HG02623 (cell line): ENCODE results near the gene SH2D3C.

Experiments used
- ATAC-seq: cut with Tn5 transposase; IDR thresholded peaks from one replicate; pipeline ENCODE4 v1.9.1; 2021; ENCODE audit warnings: moderate library complexity; ENCODE audit not compliant: unreplicated experiment

The SH2D3C gene

GRCh38 chr9:127744398-127745110, 33.9 kb downstream of the SH2D3C start:
- no peak for ATAC-seq

DNA sequence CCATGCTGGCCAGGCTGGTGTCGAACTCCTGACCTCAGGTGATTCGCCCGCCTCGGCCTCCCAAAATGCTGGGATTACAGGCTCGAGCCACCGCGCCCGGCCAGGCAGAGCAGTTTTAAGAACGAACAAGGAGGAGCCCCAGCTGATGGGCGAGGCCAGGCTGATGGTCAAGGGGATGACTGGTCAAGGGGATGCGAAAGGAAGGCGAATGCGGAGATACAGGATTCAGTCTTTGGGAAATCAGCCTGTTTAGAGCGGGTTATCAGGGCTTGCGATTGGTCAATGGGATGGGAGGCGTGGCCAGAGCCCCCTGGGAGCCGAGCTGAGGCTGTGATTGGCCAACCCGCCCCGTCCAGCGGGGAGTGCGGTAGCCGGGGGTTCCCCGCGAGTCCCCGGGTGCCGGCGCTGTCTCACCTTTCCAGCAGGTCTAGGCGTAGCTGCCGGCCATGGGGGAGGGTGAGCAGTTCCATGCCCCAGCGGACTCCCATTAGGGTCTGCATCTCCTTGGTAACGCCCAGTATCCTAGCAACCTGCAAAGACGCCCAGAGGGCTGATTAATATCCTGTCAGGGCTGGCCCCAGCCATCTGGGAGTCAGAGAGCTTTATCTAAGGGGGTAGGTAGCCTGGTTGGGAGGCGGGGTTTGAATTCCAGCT, 35.9 kb downstream of the SH2D3C start:
- no peak for ATAC-seq

- ATAC-seq = no peak
Observed at GRCh38 chr9:127741831-127742434, 36.5 kb downstream of the SH2D3C start.

DNA sequence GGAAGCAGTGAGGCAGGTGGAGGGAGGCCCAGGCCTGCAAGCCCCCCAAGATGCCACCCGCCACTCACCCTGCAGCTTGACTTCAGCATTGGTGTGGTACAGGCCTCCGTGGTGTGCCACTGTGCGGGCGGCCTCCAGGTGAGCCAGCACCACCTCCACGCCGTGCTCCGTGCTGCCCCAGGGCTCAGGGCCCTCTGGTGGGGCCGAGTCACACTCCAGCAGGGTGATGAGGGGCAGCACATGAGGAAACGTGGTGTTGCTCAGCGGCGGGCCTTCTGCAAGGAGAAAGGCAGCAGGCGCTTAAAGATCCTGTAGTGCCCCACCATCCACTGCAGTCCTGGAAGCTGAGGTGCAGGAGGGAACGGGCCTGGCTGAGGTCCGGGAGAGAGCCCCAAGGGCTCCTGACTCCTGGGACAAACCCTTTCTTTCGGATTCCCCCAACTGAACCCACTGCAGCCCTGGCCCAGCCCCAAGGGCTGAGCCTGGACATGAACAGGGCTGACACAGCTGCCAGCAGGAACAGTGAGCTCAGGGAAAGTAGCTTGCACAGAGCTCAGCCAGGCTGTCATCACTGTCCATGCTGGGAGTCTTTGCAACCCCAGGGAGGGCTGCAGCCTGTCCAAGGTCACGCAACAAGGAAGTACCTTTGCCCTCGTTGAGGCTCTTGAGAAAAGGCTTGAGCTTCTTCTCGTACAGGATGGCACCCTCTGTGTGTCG, 38.7 kb downstream of the SH2D3C start:
- no peak for ATAC-seq

DNA sequence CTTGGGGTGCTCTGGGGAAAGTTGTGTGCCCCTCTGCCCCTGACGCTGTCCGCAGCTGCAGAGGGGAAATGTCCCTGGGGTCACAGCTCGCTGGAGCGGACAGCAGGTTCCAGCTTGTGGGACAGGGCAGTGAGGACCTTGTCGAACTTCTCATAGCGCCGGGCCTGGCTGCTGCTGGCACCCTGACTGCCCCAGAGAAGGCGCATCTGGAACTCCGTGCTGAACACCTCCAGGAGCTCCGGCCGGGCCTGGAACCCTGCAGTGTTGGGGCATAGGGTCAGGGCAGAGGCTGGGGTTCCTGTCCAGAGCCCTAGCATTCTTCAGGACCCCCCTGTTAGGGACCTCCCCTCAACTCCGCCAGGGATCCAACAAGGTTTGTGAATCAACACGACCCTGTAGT, 39.8 kb downstream of the SH2D3C start:
- ATAC-seq = no peak

DNA sequence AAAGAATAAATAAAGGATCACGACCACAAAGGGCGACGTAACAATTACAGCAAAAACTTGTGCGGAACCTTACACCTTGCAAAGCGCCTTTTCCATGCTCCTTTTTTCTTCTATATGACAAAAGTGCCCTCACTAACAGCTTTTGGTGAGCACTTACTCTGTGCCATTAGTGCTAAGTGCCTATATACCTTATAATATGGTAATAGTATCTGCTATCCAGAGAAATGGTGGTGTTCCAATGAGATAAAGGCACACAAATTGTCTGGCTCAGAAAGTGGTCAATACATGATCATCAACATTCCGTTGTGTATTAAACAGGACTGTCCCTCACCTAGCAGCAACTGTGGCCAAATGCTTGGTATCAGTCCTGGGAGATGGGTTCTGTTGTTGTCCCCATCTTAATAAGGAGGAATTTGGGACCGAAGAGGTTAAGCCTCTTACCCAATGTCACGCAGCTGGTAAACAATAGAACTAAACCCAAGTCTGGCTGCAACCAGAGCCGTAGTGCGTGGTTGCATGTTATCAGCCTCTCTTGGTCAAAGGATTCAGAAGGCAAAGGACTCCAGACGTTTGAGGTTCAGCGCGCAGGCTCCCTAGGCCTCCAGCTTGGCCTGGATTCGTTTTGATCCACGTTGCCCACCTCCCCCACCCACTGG, 42.8 kb downstream of the SH2D3C start:
- ATAC-seq = peak; percentile 2

- peak; percentile 81 for ATAC-seq
Observed at GRCh38 chr9:127734747-127735529, 43.5 kb downstream of the SH2D3C start, which contains the start of gene TOR2A. Gene TOR2A, minus strand, starts transcription at chr9:127735294. Its CDS starts 24 bp downstream, at chr9:127735270.

- no peak for ATAC-seq
Observed at GRCh38 chr9:127734247-127734746, 44.2 kb downstream of the SH2D3C start.

DNA sequence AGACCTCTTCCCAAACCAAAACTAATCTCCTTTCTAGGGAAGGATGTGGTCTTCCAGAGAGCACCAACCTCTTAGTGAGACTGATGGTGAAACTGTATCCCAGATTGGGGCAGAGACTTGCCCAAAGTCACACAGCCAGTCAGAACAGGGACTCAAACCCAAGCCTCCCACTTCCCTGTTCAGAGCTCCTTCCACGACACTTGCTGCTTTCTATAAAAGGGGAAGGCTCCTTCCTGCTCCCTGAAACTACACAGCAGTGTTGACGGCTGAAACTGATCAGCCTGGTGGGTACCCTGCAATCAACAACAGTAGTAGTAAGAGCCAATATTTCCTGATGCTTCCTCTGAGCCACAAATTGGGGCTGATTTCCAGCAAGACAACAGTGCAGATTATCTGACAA, 44.9 kb downstream of the SH2D3C start:
- no peak for ATAC-seq

GRCh38 chr9:127732444-127732843, 46.0 kb downstream of the SH2D3C start:
- no peak for ATAC-seq

DNA sequence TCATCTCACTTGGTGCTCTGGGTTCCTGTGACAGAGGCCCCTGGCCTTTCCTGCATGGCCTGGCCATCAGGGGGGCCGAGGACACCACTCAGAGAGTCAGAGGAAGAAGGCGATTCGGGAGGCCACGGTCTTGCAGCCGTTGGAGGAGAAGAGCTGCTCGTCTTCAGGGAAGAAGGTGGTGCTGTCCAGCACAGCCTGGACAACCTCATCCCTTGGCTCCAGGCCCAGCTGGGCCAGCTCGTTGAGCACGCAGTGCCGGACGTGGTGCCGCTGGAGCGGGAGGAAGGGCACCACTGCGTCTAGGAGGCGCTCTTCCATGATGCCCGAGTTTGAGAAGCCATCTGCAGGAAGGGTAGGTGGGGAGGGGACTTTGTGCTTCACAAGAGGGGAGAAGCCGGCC, 46.5 kb downstream of the SH2D3C start:
- no peak for ATAC-seq

GRCh38 chr9:127730799-127731410, 47.6 kb downstream of the SH2D3C start:
- no peak for ATAC-seq

DNA sequence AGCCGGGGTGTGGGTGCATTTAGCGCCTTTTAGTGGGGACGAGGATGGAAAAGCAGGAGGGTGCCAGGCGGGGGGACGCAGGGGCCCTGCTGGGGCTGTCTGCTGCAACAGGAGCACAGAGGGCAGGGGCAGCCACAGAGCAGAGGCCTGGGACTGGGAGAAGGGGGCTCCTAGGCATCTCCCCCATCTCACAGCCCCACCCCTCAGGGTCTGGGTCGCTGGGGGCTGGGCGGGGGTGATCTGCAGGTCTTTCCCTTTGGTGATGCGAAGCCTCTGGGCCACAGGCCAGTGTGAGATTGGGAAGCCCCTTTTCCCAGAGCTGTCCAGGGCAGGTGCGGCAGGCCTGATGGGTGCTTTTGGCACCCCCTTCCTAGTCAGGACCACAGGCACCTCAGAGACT, 48.2 kb downstream of the SH2D3C start:
- no peak for ATAC-seq

DNA sequence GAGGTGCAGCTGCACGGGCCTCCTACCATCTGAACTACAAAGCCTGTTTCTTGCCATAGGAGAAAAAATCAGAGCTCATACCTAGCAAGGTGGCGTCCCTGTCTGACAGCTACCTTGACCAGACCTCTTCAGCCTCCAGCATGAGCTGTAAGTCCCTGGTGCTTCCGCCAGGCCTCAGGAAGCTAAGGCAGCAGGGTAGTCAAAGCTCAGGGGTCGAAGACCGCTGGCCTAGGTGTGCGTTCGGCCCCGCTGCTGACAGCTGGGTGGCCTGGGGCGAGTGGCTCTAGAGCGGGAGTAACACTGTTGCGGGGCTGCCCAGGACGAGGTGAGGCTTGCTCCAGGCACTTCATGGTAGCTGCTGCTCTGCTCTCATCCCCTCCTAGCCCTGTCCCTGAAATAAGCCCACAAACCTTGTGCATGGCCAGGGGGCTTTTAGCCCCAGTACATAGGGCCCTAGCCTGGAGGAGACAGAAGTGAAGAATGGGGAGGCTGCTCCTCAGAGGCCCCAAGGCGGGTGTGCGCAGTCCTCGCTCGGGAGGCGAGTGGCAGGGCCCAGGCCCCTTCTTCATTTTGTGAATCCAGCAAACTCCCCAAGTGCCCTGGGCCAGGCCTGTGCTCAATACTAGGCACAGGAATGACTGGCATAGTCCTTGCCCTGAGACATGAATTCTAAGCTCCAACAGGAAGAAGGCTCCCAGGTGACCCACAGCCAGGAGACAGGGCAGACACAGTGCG, 48.8 kb downstream of the SH2D3C start:
- no peak for ATAC-seq

- no peak for ATAC-seq
Observed at GRCh38 chr9:127728808-127729207, 49.7 kb downstream of the SH2D3C start.

DNA sequence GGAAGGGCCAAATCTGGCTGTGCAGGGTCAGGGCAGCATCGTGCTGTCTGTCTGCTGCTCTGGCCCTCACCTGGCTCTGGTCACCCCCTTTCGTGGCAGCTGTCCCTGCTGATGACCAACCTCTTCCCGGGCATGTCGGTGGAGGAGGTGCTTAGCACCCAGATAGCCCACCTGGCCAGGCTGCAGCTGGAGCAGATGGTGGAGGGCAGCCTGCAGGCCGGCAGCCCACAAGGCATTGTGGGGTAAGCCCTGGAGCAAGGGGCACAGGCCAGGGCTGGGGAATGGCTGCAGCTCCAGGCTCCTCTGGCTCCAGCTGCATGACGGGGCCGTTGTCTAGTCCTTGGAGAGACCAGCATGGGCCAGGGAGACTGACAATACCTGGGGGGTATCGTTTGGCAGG, 51.6 kb downstream of the SH2D3C start:
- ATAC-seq = no peak

GRCh38 chr9:127724012-127724411, 54.5 kb downstream of the SH2D3C start:
- ATAC-seq = no peak

DNA sequence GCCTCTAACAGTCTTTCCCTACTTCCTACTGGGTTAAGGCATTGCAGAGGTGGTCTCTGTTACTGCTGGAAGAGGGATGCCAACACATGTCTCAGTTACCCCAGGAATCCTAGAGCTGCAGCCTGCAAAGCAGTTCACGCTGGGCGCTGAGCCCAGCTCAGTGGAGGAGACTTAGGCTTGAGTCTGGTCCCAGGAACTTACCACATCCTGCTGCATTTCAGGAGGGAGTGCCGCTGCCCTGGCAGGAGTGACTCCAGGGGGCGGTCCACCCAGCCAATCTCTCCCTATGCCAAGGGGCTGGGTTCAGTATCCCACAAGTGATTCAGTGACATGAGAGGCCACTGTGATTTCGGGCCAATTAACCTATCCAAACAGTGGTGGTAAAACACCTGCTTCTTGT, 55.0 kb downstream of the SH2D3C start:
- no peak for ATAC-seq

GRCh38 chr9:127723013-127723412, 55.5 kb downstream of the SH2D3C start:
- ATAC-seq = no peak
